Astrocyte (in vitro differentiated cells and primary cell): ENCODE results near the gene CDC14B.

Experiments used
- CTCF ChIP-seq: IDR thresholded peaks from 2 replicates; pipeline ENCODE4 v1.5.1; 2011; ENCODE audit warnings: low read depth, mild to moderate bottlenecking, inconsistent platforms, low read length, moderate library complexity; ENCODE audit not compliant: insufficient read depth
- EZH2 ChIP-seq: IDR thresholded peaks from 2 replicates; pipeline ENCODE4 v1.6.1; 2012; ENCODE audit warnings: mild to moderate bottlenecking, low read length, inconsistent platforms; ENCODE audit not compliant: insufficient read depth

DNA sequence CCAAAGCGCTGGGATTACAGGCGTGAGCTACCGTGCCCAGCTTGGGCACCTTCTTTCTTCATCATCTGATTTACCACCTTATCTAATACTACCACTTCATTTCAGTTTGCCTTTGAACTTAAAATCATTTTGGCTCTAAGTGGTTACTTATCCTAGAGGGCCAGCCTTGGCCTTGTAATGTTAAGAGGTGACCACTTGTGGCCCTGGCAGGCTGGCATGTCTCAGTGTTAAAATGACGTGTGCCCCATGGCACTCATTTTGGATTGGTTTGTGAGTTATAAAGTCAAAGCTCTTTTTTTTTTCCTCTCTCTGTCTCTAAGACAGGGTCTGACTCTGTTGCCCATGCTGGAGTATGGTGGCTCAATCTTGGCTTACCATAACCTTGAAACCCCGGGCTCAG lies 151.9 kb downstream of the CDC14B start:
- TF ChIP-seq CTCF (no peak), EZH2 (no peak)
